Measurements from ENCODE around the gene NAALADL2.
"Not testable (repeated sequence)": the region's sequence is repeated elsewhere in the genome, so short reads cannot be mapped to it uniquely, and the experiment has no call there.

Gene NAALADL2

DNA sequence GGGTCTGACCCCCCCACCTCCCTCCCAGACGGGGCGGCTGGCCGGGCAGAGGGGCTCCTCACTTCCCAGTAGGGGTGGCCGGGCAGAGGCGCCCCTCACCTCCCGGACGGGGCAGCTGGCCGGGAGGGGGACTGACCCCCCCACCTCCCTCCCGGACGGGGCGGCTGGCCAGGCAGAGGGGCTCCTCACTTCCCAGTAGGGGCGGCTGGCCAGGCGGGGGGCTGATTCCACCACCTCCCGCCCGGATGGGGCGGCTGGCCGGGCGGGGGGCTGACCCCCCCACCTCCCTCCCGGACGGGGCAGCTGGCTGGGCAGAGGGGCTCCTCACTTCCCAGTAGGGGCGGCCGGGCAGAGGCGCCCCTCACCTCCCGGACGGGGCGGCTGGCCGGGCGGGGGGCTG, 272.7 kb downstream of the NAALADL2 start:
- not testable (repeated sequence) for DNase-seq (ENCODE audit: low read depth in 2 of 2)

- not testable (repeated sequence) for DNase-seq (ENCODE audit: low read depth in 2 of 2)
Measured at GRCh38 chr3:175132706-175133105, 273.6 kb downstream of the NAALADL2 start.

DNA sequence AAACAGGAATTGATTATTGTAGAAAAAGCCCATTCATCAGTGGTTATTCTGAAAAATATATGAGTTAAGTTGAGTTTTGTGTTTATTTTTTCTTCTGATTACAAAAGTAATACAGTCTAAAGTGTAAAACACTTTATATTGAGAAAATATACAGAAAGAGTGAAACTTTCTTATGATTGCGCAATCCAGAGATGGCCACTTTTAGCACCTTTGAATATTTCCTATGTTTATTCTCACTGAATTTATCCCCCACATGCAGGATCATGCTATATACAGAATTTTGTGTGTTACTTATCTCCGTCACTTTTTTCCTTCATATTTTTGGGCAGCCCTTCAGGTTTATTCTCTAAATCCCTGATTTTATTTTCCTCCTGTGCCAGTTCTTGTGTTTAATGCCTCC, 285.2 kb downstream of the NAALADL2 start:
- no peak for DNase-seq (ENCODE audit: low read depth in 2 of 2)

DNA sequence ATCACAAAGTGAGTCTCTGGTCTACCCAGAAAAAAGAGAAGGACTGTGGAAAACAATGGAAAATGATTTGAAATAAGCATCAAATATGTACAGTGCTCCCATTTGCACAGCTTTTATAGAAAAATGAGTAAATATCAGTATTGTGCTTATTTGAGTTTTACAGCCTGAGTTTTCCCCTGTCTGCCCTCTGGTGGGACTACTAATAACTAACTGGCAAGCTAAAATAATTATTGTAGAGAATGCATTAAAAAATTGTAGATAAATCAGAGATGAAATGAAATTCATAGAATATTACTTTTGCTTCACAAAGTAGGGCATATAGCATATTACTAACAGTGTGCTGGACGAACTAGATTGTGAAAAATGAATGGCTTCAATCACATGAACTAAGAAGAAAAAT, 287.1 kb downstream of the NAALADL2 start:
- DNase-seq (ENCODE audit: low read depth in 2 of 2): no peak

DNA sequence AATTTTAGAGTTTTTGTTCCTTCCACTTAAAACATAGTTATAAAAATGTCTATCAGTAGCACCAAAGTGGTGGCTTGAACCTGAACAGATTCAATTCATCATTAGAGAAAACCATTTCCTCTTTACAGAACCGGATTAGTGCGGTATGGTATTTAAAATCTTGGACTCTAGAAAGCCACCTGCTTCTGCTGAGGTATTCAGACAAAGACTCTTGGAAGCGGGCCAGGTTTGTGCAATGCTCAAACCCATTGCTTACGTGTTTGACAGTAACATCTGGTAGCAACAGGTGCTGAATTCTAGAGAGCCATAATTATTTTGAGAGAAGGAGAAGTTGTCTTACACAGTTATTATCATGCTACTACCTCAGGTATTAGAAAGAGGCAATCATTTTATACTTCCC, 290.5 kb downstream of the NAALADL2 start:
- DNase-seq (ENCODE audit: low read depth in 2 of 2): no peak

DNA sequence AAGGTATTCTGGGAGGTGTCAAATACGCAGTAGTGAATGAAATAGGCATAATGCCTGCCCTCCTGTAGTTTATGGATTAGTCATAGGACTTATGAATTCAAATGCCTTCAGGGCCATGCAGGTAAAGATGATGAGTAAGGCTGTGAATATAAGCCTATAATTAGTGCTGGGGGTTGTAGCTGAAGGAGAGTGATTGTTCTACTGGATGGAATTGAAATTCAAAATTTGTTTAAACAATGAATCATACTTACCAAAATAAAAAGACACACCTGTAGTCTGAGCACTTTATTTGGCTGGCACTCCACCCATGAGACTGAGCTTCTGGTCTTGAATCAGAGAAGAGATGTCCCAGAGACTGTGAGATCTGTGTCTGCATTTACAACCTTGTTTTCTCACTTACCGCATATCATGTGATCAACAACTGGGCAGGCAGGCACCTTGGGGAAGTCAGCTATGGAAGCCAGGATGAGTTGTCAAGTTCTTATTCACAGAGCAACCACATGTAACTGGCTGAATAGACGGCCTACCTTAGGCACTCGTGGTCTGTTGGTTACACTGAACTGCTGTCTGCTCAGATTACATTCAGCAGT, 291.8 kb downstream of the NAALADL2 start:
- no peak for DNase-seq (ENCODE audit: low read depth in 2 of 2)

DNA sequence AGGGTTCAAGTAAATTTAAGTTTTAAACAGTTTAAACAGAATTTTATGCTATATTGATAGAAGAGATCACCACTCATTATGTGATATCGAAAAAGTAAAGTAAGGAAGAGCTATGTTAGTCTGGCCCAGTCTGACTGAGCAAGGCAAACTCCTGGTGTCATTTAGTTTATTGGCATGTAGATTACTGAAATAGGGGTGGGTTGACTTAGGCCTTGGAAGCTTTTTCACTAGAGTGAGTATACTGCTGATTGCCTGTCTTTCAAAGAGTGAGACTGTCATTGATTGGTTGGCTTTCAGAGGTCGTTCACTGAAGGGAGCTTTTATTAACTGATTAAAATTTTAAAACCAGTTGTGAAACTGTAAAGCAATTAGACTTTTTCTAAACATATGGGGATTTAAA, 294.5 kb downstream of the NAALADL2 start:
- DNase-seq (ENCODE audit: low read depth in 2 of 2): no peak

- no peak for DNase-seq (ENCODE audit: low read depth in 2 of 2)
Measured at GRCh38 chr3:175155172-175155571, 296.0 kb downstream of the NAALADL2 start.

DNA sequence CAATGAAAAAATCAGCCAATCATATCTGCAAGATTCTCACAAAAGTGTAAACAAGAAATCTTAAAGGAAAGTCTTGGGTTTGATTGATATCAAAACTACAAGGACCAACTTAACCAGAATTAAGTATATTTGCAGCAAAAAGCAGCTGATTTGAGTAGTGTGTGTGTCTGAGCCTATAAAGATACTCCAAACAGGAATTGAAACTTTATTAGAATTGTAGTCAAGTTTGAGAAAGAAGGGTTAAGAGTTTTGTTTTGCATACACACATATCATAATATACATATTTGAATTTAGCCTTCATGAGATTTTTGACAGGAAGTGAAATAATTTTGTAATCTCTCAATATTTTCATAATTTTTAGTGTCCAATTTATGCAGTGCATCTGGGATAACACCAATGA, 300.1 kb downstream of the NAALADL2 start:
- DNase-seq (ENCODE audit: low read depth in 2 of 2): no peak

- DNase-seq (ENCODE audit: low read depth in 2 of 2): no peak
Measured at GRCh38 chr3:175161291-175161690, 302.2 kb downstream of the NAALADL2 start.

DNA sequence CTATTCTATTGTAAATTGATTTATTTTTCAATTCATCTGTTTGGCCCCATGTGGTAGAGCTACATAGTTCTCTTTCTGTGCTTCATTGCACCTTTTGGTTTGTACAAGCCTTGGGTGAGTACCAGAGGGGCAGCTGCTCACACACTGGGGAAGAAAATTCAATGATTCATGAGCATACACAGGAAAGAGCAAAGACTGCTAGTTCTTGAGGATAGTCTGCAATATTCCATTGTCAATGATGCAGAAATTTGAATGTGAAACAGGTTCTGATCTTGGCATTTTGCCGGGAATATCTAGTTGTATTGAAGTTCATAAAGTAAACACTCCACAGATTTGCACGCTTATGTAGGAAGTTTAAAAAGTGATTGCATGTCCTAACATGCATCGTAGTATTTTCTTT, 304.6 kb downstream of the NAALADL2 start:
- no peak for DNase-seq (ENCODE audit: low read depth in 2 of 2)

- not testable (repeated sequence) for DNase-seq (ENCODE audit: low read depth in 2 of 2)
Measured at GRCh38 chr3:175173117-175173516, 314.0 kb downstream of the NAALADL2 start.

DNA sequence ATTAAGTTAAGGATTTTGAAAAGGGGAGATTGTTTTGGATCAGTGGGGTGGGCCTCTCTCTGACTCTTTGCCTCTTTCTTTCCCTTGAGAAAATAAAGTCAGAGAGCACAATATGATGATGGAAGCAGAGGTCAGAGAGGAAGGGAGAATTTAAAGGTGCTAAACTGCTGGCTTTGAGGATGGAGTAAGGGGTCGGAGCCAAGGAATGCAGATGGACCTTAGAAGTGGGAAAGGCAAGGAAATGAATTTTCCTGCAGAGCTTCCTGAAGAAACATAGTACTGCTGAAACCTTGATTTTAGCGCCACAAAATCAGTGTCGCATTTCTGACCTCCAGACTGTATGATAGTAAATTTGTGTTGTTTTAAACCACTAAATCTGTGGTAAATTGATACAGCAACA, 317.4 kb downstream of the NAALADL2 start:
- DNase-seq (ENCODE audit: low read depth in 2 of 2): no peak

GRCh38 chr3:175179055-175179454, 319.9 kb downstream of the NAALADL2 start:
- no peak for DNase-seq (ENCODE audit: low read depth in 2 of 2)

- DNase-seq (ENCODE audit: low read depth in 2 of 2): no peak
Measured at GRCh38 chr3:175184392-175184791, 325.3 kb downstream of the NAALADL2 start.

DNA sequence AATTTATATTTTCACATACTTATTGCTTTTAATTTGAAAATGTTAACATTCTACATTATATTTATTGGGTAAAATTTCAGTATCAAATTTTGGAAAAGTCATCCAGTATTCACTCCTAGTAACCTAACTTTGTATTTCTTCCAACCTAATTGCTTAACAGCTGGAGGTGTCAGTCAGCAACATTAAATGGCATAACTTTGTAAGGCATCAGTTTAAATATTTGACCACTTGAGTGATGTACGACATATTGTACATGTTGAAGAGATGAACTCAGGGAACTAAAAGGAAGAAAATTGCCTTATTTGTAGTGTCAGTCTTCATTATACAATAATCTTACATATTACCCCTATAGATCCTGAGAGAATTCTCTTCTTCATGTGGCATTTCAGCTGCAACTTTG, 326.8 kb downstream of the NAALADL2 start:
- DNase-seq (ENCODE audit: low read depth in 2 of 2): no peak

- no peak for DNase-seq (ENCODE audit: low read depth in 2 of 2)
Measured at GRCh38 chr3:175186511-175186910, 327.4 kb downstream of the NAALADL2 start.

GRCh38 chr3:175187586-175187985, 328.5 kb downstream of the NAALADL2 start:
- DNase-seq (ENCODE audit: low read depth in 2 of 2): no peak

GRCh38 chr3:175192536-175192935, 333.4 kb downstream of the NAALADL2 start:
- no peak for DNase-seq (ENCODE audit: low read depth in 2 of 2)

- DNase-seq (ENCODE audit: low read depth in 2 of 2): no peak
Measured at GRCh38 chr3:175193815-175194518, 334.8 kb downstream of the NAALADL2 start.

DNA sequence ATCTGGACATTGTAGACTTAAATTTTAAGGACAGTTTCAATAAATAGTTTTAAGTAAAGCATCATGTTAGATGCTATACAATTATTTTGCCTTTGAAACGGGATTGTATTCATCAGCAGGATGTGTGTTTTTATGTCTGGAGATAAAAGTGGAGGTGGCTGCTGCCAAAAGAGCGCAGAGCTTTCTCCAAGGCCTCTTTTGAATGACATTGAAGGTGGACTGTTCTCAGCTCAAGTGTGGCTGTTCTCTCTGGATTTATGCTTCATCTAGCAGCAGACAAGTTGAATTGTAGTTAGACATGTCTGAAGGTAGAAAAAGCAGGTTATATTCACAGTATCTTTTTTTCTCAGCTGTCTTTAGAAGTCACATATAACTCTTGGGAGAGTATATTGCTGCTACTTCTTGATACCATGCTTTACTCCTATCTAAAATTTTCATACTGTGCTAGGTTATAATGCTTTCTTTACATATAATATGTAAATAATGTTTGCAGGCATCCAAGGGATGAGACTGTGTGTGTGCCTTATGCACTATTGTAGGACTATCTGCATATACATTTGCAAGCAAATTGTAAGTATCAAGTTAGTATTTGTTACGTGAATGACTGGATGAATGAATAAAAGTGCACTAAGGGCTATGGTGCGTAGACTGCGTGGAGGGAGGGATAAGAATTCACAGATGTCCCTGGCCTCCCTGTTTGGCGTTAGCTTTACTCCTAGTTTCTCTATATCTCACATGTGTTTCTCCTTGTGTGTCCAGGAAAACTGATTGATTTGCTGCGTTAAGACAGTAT, 340.1 kb downstream of the NAALADL2 start:
- DNase-seq (ENCODE audit: low read depth in 2 of 2): no peak

DNA sequence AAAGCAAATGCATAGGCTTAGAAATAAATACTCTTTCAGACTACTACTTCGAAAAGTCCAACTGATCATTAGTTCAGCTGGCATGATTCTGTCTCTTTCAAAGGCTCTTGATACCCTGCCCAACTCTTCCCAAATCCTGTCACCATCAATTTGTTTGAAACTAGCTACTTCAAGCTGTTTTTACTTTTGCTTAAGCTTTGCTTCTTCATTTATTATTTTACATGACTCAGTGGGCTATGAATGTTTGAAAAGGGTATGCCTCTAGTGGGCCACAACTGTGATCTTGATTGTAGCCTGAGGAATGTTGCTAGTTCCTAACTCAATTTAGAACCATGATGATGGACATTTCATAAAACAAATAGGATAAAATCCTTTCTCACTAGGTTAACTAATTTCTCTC, 340.8 kb downstream of the NAALADL2 start:
- DNase-seq (ENCODE audit: low read depth in 2 of 2): no peak

Data from stimulated activated CD8-positive, alpha-beta memory T cell treated with anti-CD3 and anti-CD28 coated beads, Interleukin-15, amount 100 ng/mL, for 4 hours (primary cell).